ENCODE measurements around the gene SMCO2.

GRCh38 chr12:27449026-27449425 lies 2.5 kb downstream of the SMCO2 start:
- TF ChIP-seq HMGXB4 (CRISPR knock-in tag; IDR thresholded peaks at IDR 0.05) (no peak), NBN (IDR thresholded peaks at IDR 0.05; ENCODE audit: low read depth) (no peak), NFRKB (IDR thresholded peaks at IDR 0.05; ENCODE audit: low read depth) (no peak), CTCF (IDR thresholded peaks at IDR 0.05 in 2 of 3, conservative IDR thresholded peaks at IDR 0.05 in 1 of 3; ENCODE audit: insufficient read depth in 2 of 3, low read depth in 1 of 3, low read length in 3 of 3) (no peak), KDM1A (IDR thresholded peaks at IDR 0.05) (no peak), ARNT (IDR thresholded peaks at IDR 0.05) (no peak), HDAC2 (IDR thresholded peaks at IDR 0.05) (no peak), ESRRA (IDR thresholded peaks at IDR 0.05; ENCODE audit: borderline replicate concordance, low read depth) (no peak), REST (IDR thresholded peaks at IDR 0.05; ENCODE audit: borderline replicate concordance) (no peak), REST (CRISPR knock-in tag; IDR thresholded peaks at IDR 0.05; ENCODE audit: low read depth) (no peak), LEF1 (IDR thresholded peaks at IDR 0.05) (no peak), RAD21 (CRISPR knock-in tag; conservative IDR thresholded peaks at IDR 0.05 in 1 of 2, IDR thresholded peaks at IDR 0.05 in 1 of 2) (no peak), EP300 (IDR thresholded peaks at IDR 0.05; ENCODE audit: low read length) (no peak), HBP1 (CRISPR knock-in tag; IDR thresholded peaks at IDR 0.05) (no peak), ZFX (CRISPR knock-in tag; IDR thresholded peaks at IDR 0.05) (no peak)

All from K562 (cell line).